Adrenal gland (tissue), 5 donors: ENCODE data around the gene MYO9B.

ENCODE experiments used
- POLR2A ChIP-seq, 2 donors: fragments of 450-650 bp; IDR thresholded peaks; one replicate each; pipeline ENCODE4 v1.6.1; 2017; ENCODE audit warnings: antibody characterized with exemption in 2 of 2, mild to moderate bottlenecking in 2 of 2, moderate library complexity in 1 of 2
- TF ChIP-seq, protein P1 (sequence below), 6 experiments: fragments of 450-650 bp in 4 of 6; fragments of 200-600 bp in 2 of 6; sonication (generic) in 1 of 6; IDR thresholded peaks; 1 replicate in 5 of 6; 2 replicates in 1 of 6; pipeline versions ENCODE4 v1.5.1 to v1.8.0; 2016 to 2021; ENCODE audit warnings: antibody characterized with exemption in 6 of 6, mild to moderate bottlenecking in 2 of 6, moderate library complexity in 1 of 6
- donor health status: DM: no; HTN: no; CAD: no.

DNA sequence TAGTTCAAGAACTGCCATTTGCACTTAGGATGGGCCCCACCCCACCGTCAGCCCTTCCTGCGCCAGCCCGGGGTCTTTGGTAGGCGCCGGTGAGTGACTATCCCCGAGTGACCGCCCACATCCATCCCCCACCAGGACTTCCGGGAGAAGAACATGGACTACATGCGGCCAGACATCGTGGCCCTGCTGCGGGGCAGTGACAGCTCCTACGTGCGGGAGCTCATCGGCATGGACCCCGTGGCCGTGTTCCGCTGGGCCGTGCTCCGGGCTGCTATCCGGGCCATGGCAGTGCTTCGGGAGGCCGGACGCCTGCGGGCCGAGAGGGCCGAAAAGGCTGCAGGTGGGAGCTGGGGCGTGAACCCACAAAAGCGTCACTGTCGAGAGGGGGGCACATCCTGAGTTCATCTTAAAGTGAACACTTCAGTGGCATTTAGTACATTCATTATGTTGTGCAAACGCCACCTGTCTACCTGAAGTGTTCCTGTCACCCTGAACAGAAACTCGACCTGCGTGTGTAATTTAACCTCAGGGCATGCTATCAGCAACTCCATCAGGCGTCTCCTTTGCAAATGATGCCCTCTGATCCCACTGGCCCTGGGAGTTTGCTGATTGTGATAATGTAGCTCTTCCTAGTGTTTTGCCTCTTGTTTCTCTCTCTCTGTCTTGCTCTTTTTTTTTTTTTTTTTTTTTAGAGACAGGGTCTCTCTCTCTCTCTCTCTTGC is 97.2 kb downstream of the MYO9B start:
- TF ChIP-seq, protein P1, sequence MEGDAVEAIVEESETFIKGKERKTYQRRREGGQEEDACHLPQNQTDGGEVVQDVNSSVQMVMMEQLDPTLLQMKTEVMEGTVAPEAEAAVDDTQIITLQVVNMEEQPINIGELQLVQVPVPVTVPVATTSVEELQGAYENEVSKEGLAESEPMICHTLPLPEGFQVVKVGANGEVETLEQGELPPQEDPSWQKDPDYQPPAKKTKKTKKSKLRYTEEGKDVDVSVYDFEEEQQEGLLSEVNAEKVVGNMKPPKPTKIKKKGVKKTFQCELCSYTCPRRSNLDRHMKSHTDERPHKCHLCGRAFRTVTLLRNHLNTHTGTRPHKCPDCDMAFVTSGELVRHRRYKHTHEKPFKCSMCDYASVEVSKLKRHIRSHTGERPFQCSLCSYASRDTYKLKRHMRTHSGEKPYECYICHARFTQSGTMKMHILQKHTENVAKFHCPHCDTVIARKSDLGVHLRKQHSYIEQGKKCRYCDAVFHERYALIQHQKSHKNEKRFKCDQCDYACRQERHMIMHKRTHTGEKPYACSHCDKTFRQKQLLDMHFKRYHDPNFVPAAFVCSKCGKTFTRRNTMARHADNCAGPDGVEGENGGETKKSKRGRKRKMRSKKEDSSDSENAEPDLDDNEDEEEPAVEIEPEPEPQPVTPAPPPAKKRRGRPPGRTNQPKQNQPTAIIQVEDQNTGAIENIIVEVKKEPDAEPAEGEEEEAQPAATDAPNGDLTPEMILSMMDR (IDR thresholded peaks at IDR 0.05): no peak
- no peak for TF ChIP-seq POLR2A (IDR thresholded peaks at IDR 0.05)
